Astrocyte (in vitro differentiated cells and primary cell): ENCODE measurements around the gene TBC1D8B.
"Not testable (repeated sequence)": the region's sequence is repeated elsewhere in the genome, so short reads cannot be mapped to it uniquely, and the experiment has no call there.

Source experiments
- CTCF ChIP-seq: IDR thresholded peaks from 2 replicates; pipeline ENCODE4 v1.5.1; 2011; ENCODE audit warnings: low read depth, mild to moderate bottlenecking, inconsistent platforms, low read length, moderate library complexity; ENCODE audit not compliant: insufficient read depth
- EZH2 ChIP-seq: IDR thresholded peaks from 2 replicates; pipeline ENCODE4 v1.6.1; 2012; ENCODE audit warnings: mild to moderate bottlenecking, low read length, inconsistent platforms; ENCODE audit not compliant: insufficient read depth

GRCh38 chrX:106769288-106769687 lies 33.2 kb upstream of the TBC1D8B start:
- TF ChIP-seq EZH2, CTCF: not testable (repeated sequence)
